ENCODE measurements around the gene RAB14. TPM values are rescaled to one million over a fixed set of nuclear protein-coding genes. Genes with fewer than 3 reads are reported as not detected.

RAB14 gene
- total and polyA plus RNA-seq, 10 of the 15 experiments (the other 5 are each of a cell fraction or from before 2014, with no cell fraction given): 16.7 to 59.9 (median 25.4) TPM

- intact Hi-C loops (cut with micrococcal nuclease; ENCODE audit: unreplicated experiment): no loop called here
- H3K9ac ChIP-seq (ENCODE audit: control insufficient read depth, insufficient read depth, low read length): no peak overlapping the region
- BruUV-seq (replicated peaks): no TSS peak
- no peak overlapping the region for H3K4me3 ChIP-seq
- ChIA-PET POLR2A (interaction anchor here (0.5 to 1.4 kb wide), 2 partner anchors 11 to 619 kb away, joined by 3 to 6 read pairs; no protein-coding TSS in a partner anchor), SMC1A (ENCODE audit: uncharacterized antibody, unreplicated experiment) (interaction anchor here (1.0 to 2.5 kb wide), 3 partner anchors 8 to 11 kb away, joined by 3 to 9 read pairs (median 4); no protein-coding TSS in a partner anchor), RAD21 (ENCODE audit: unreplicated experiment) (interaction anchor here (0.7 to 1.7 kb wide), 3 partner anchors 8 to 86 kb away, joined by 3 to 5 read pairs (median 3); no protein-coding TSS in a partner anchor), CTCF (interaction anchor here (1.6 to 1.7 kb wide), 3 partner anchors 9 to 451 kb away, joined by 6 to 8 read pairs (median 7); no protein-coding TSS in a partner anchor)
- H3K4me2 ChIP-seq (ENCODE audit: control insufficient read depth, insufficient read depth): peak overlapping the region; percentile 70
- peaks cover 8% of the 10 kb centered on the region for H3K79me2 ChIP-seq (ENCODE audit: control insufficient read depth, insufficient read depth, low read length)
- H3K4me1 ChIP-seq (ENCODE audit: control insufficient read depth, insufficient read depth, low read length): peaks cover 21% of the 10 kb centered on the region
- peak overlapping the region; percentile 50 for H3K27ac ChIP-seq (ENCODE audit: control insufficient read depth, insufficient read depth)
- DNase-seq (ENCODE audit: low read depth, low spot score) (no peak), FAIRE-seq (no peak), ATAC-seq (peak; percentile 64)
- H2AFZ ChIP-seq (ENCODE audit: control insufficient read depth, low read depth, low read length): no peak overlapping the region
- WGBS (ENCODE audit: insufficient coverage, insufficient replicate concordance, low lambda C conversion rate, missing lambda C conversion rate): 20% methylated on average over 8 of the region's 8 CpGs
- H3K9me3 ChIP-seq (replicated peaks; ENCODE audit: control insufficient read depth, insufficient read depth, low read length): no peaks in the 10 kb centered on the region
- H3K27me3 ChIP-seq (replicated peaks in 1 of 2; ENCODE audit: control insufficient read depth in 2 of 2, insufficient read depth in 2 of 2, low read length in 1 of 2): no peaks in the 10 kb centered on the region
- in situ Hi-C loops (cut with MboI): no loop called here
- H3K36me3 ChIP-seq (ENCODE audit: control insufficient read depth in 2 of 2, insufficient read depth in 2 of 2, low read length in 1 of 2): no peaks in the 10 kb centered on the region
- no peaks in the 10 kb centered on the region for H4K20me1 ChIP-seq (ENCODE audit: control insufficient read depth, insufficient read depth)
- TF ChIP-seq CHD4 (IDR thresholded peaks at IDR 0.05): no peak
- TF ChIP-seq ZBTB33 (IDR thresholded peaks at IDR 0.05): no peak
- no peak for TF ChIP-seq NKRF (conservative IDR thresholded peaks at IDR 0.05)
- no peak for TF ChIP-seq NR2C2 (IDR thresholded peaks at IDR 0.05; ENCODE audit: borderline replicate concordance, control insufficient read depth, insufficient read length, low read depth)
- TF ChIP-seq YBX1 (IDR thresholded peaks at IDR 0.05): no peak
- peak in 1 of 2 experiments; percentile 71; a peak in 3 of 4 replicates for TF ChIP-seq BHLHE40 (IDR thresholded peaks at IDR 0.05; ENCODE audit: borderline replicate concordance in 1 of 2, low read depth in 2 of 2, low read length in 1 of 2)
- no peak for TF ChIP-seq IKZF1 (conservative IDR thresholded peaks at IDR 0.05)
- no peak for TF ChIP-seq CEBPB (IDR thresholded peaks at IDR 0.05; ENCODE audit: borderline replicate concordance in 1 of 2, low read depth in 2 of 2, low read length in 2 of 2)
- TF ChIP-seq ATF3 (IDR thresholded peaks at IDR 0.05; ENCODE audit: borderline replicate concordance, extremely low read depth, low read depth, low read length): no peak
- no peak for TF ChIP-seq GABPA (IDR thresholded peaks at IDR 0.05; ENCODE audit: low read depth)
- TF ChIP-seq RUNX3 (IDR thresholded peaks at IDR 0.05; ENCODE audit: low read length): no peak
- TF ChIP-seq ZBTB4 (CRISPR knock-in tag; IDR thresholded peaks at IDR 0.05): no peak
- TF ChIP-seq FOXM1 (IDR thresholded peaks at IDR 0.05; ENCODE audit: low read depth, low read length): no peak
- TF ChIP-seq NFYB (IDR thresholded peaks at IDR 0.05; ENCODE audit: insufficient read depth, low read depth, low read length): no peak
These were observed 5.1 kb upstream of the RAB14 start for GRCh38 chr9:121206516-121207370.
